Measurements from ENCODE around the gene RALY. TPM values are rescaled to one million over a fixed set of nuclear protein-coding genes. Genes with fewer than 3 reads are reported as not detected.
A peak's percentile ranks its signal among the peaks of the same experiment; 100 is the strongest.

Gene RALY
- total and polyA plus RNA-seq, 4 donors, result 114 to 148 (median 127) TPM

- Histone ChIP-seq H3K36me3 (ENCODE audit: control insufficient read depth in 1 of 2, insufficient read depth in 2 of 2, low read length in 1 of 2) (no peaks in the 10 kb centered on the region), H3K4me1 (ENCODE audit: control insufficient read depth in 1 of 2, insufficient read depth in 2 of 2, low read length in 2 of 2) (peaks cover 2 to 8% of the 10 kb centered on the region in 2 donors), H3K27ac (ENCODE audit: low read depth in 1 of 2, low read length in 2 of 2) (peak overlapping the region in 1 of 2 donors; percentile 77), H3K4me3 (ENCODE audit: low read length in 2 of 2) (peak overlapping the region; percentile 78 to 82), H3K9me3 (ENCODE audit: control insufficient read depth, low read length) (no peaks in the 10 kb centered on the region), H3K27me3 (ENCODE audit: control insufficient read depth in 1 of 2, insufficient read depth in 2 of 2, low read length in 1 of 2) (no peaks in the 10 kb centered on the region)
- DNase-seq (no peak), ATAC-seq (ENCODE audit: low FRiP score) (no peak)
- intact Hi-C loops (cut with DNase I), result loop anchor here (5.0 to 10.0 kb wide), 2 partner anchors 52 to 75 kb away; no protein-coding TSS in a partner anchor
- 44 to 45% methylated on average over 20 of the region's 20 CpGs for WGBS, 2 donors
These were observed 1.4 kb upstream of the RALY start for GRCh38 chr20:33992145-33992922.

- Histone ChIP-seq H3K36me3 (ENCODE audit: control insufficient read depth in 1 of 2, insufficient read depth in 2 of 2, low read length in 1 of 2) (no peaks in the 10 kb centered on the region), H3K9me3 (ENCODE audit: control insufficient read depth, low read length) (no peaks in the 10 kb centered on the region), H3K27me3 (ENCODE audit: control insufficient read depth in 1 of 2, insufficient read depth in 2 of 2, low read length in 1 of 2) (no peaks in the 10 kb centered on the region), H3K27ac (ENCODE audit: low read depth in 1 of 2, low read length in 2 of 2) (peak overlapping the region in 1 of 2 donors; percentile 77), H3K4me3 (ENCODE audit: low read length in 2 of 2) (peak overlapping the region; percentile 78 to 82), H3K4me1 (ENCODE audit: control insufficient read depth in 1 of 2, insufficient read depth in 2 of 2, low read length in 2 of 2) (peaks cover 2 to 8% of the 10 kb centered on the region in 2 donors)
- DNase-seq (peak; percentile 99 to 100), ATAC-seq (ENCODE audit: low FRiP score) (peak; percentile 97)
- WGBS, 2 donors, result 1% methylated on average over 34 to 35 of the region's 35 CpGs
- intact Hi-C loops (cut with DNase I), result loop anchor here (5.0 to 10.0 kb wide), 2 partner anchors 52 to 74 kb away; no protein-coding TSS in a partner anchor
These were observed 662 bp upstream of the RALY start for GRCh38 chr20:33992923-33993575.

DNA sequence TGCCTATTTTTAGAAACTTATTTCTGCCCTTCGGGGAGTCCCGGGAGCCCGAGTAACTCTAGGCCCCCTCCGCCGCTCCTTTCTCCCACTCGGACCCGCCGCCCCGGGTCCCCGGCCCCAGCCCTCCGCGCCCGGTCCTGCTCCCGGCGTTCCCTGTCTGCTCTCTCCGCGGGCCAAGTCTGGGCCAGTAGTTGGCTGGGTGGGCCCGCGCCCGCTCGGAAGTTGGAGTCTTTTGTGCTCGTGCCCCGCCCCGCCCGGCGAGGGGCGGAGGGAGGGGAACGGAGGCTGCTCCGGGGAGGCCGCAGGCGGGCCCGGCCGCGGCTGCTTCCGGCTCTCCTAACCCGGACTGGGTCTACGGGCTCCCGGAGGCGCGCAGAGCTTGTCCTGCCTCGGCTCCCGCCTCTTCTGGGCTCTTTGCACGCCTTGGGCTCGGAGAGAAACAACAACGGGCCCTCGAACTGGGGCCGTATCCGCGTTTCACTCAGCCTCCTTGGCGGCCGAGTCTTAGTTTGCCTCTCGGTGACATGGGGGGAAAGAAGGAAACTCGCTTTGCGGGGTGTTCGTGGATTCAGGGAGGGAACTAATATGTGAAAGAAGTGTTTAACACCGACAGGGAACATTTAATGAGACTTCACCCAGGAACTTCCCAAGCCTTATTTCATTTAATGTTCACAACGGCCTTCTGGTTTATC, 657 bp downstream of the RALY start:
- intact Hi-C loops (cut with DNase I), result loop anchor here (5.0 to 10.0 kb wide), 2 partner anchors 50 to 73 kb away; no protein-coding TSS in a partner anchor
- Histone ChIP-seq H3K27ac (ENCODE audit: low read depth in 1 of 2, low read length in 2 of 2) (peak overlapping the region; percentile 72 to 78), H3K27me3 (ENCODE audit: control insufficient read depth in 1 of 2, insufficient read depth in 2 of 2, low read length in 1 of 2) (no peaks in the 10 kb centered on the region), H3K4me3 (ENCODE audit: low read length in 2 of 2) (peak overlapping the region; percentile 43 to 98), H3K9me3 (ENCODE audit: control insufficient read depth, low read length) (no peaks in the 10 kb centered on the region), H3K36me3 (ENCODE audit: control insufficient read depth in 1 of 2, insufficient read depth in 2 of 2, low read length in 1 of 2) (no peaks in the 10 kb centered on the region), H3K4me1 (ENCODE audit: control insufficient read depth in 1 of 2, insufficient read depth in 2 of 2, low read length in 2 of 2) (peaks cover 5 to 8% of the 10 kb centered on the region in 2 donors)
- ATAC-seq (ENCODE audit: low FRiP score), result peak; percentile 81
- DNase-seq, result peak; percentile 92 to 96
- 0 to 1% methylated on average over 56 to 57 of the region's 57 CpGs for WGBS, 2 donors

DNA sequence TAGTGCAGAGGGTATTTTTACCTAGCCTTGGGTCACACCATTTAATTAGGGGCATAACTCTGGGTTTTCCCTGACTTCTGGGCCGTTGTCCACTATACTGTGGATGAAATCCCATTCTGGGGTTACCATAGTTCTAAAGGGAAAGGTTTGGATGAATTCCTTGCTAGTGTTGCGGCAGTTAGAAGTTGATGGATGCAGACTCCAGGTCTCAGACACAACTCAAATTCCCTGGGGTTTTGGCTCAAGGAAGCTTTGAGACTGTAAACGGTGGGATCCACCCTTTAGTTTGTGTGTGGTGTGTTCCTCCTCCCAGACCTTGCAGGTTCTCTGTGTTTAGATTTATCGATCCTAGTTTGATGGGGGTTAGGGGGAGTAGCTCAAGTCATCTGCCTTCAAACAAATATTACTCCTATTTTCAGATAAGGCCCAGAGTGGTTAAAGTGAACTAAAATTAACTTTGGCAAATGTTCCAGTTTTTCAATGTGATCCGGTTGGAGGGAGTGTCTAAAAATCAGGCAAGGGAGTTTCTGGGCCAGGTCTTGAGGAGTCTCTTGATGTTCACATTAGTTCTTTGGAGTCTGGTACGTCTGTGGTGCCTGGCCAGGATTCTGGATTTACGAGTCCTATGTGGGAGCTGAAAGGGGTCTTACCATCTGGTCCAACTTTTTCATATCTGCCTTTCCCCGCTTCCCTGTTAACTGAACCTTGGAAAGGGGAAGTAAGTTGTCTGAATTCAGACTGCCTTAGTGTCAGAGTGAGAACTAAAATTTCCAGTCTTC, 1.5 kb downstream of the RALY start:
- Histone ChIP-seq H3K4me3 (ENCODE audit: low read length in 2 of 2) (peak overlapping the region; percentile 43 to 98), H3K9me3 (ENCODE audit: control insufficient read depth, low read length) (no peaks in the 10 kb centered on the region), H3K4me1 (ENCODE audit: control insufficient read depth in 1 of 2, insufficient read depth in 2 of 2, low read length in 2 of 2) (peaks cover 5 to 12% of the 10 kb centered on the region in 2 donors), H3K27me3 (ENCODE audit: control insufficient read depth in 1 of 2, insufficient read depth in 2 of 2, low read length in 1 of 2) (no peaks in the 10 kb centered on the region), H3K36me3 (ENCODE audit: control insufficient read depth in 1 of 2, insufficient read depth in 2 of 2, low read length in 1 of 2) (no peaks in the 10 kb centered on the region), H3K27ac (ENCODE audit: low read depth in 1 of 2, low read length in 2 of 2) (peak overlapping the region in 1 of 2 donors; percentile 58)
- ATAC-seq (ENCODE audit: low FRiP score) (no peak), DNase-seq (no peak)
- intact Hi-C loops (cut with DNase I), result loop anchor here (1.0 to 10.0 kb wide), 3 partner anchors 50 to 72 kb away; no protein-coding TSS in a partner anchor
- WGBS, 2 donors, result 3 to 5% methylated on average over 8 of the region's 8 CpGs

GRCh38 chr20:33999025-33999649, 5.4 kb downstream of the RALY start:
- ATAC-seq (ENCODE audit: low FRiP score) (no peak), DNase-seq (no peak)
- 81 to 82% methylated on average over 7 of the region's 7 CpGs for WGBS, 2 donors
- Histone ChIP-seq H3K9me3 (ENCODE audit: control insufficient read depth, low read length) (no peaks in the 10 kb centered on the region), H3K27me3 (ENCODE audit: control insufficient read depth in 1 of 2, insufficient read depth in 2 of 2, low read length in 1 of 2) (no peaks in the 10 kb centered on the region), H3K36me3 (ENCODE audit: control insufficient read depth in 1 of 2, insufficient read depth in 2 of 2, low read length in 1 of 2) (no peaks in the 10 kb centered on the region), H3K4me3 (ENCODE audit: low read length in 2 of 2) (no peak overlapping the region), H3K27ac (ENCODE audit: low read depth in 1 of 2, low read length in 2 of 2) (no peak overlapping the region), H3K4me1 (ENCODE audit: control insufficient read depth in 1 of 2, insufficient read depth in 2 of 2, low read length in 2 of 2) (peaks cover 5 to 15% of the 10 kb centered on the region in 2 donors)
- intact Hi-C loops (cut with DNase I), result loop anchor here in 1 of 2 donors (5.0 to 10.0 kb wide), 2 partner anchors 46 to 68 kb away; no protein-coding TSS in a partner anchor

DNA sequence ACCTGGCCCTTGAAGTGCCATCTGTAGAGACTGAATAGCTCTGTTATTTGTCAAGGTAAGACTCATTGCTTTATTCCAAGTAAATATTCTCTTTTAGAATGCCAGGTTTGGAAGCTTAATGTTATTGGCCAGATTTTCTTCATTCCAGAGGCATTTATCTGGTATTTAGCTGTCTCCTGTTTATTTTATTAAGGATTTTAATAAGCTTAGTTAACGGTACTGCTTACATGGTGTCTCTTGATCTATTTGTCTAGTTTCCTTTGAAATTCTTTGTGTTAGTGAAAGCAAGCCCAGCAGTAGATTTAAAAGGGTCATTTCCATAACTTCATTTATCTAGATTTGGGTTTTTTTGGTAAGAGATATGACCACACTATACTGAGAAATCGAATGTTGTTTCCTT, 7.7 kb downstream of the RALY start:
- peaks cover 3 to 15% of the 10 kb centered on the region in 2 donors for H3K4me1 ChIP-seq (ENCODE audit: control insufficient read depth in 1 of 2, insufficient read depth in 2 of 2, low read length in 2 of 2)
- no peak for DNase-seq
- no peak overlapping the region for H3K27ac ChIP-seq (ENCODE audit: low read depth in 1 of 2, low read length in 2 of 2)
- WGBS, 2 donors, result 11 to 20% methylated on average over 2 of the region's 2 CpGs
- H3K9me3 ChIP-seq (ENCODE audit: control insufficient read depth, low read length), result no peaks in the 10 kb centered on the region
- intact Hi-C loops (cut with DNase I), result no loop called here
- H3K36me3 ChIP-seq (ENCODE audit: control insufficient read depth in 1 of 2, insufficient read depth in 2 of 2, low read length in 1 of 2), result no peaks in the 10 kb centered on the region
- no peak for ATAC-seq (ENCODE audit: low FRiP score)
- H3K27me3 ChIP-seq (ENCODE audit: control insufficient read depth in 1 of 2, insufficient read depth in 2 of 2, low read length in 1 of 2), result no peaks in the 10 kb centered on the region
- no peak overlapping the region for H3K4me3 ChIP-seq (ENCODE audit: low read length in 2 of 2)

- no peaks in the 10 kb centered on the region for H3K9me3 ChIP-seq (ENCODE audit: control insufficient read depth, low read length)
- DNase-seq, result no peak
These were observed 10.5 kb downstream of the RALY start for GRCh38 chr20:34004227-34004626.

More at GRCh38 chr20:34004227-34004626, 10.5 kb downstream of the RALY start:
- Histone ChIP-seq H3K4me3 (ENCODE audit: low read length in 2 of 2) (no peak overlapping the region), H3K4me1 (ENCODE audit: control insufficient read depth in 1 of 2, insufficient read depth in 2 of 2, low read length in 2 of 2) (peaks cover under 1 to 7% of the 10 kb centered on the region in 2 donors), H3K27me3 (ENCODE audit: control insufficient read depth in 1 of 2, insufficient read depth in 2 of 2, low read length in 1 of 2) (no peaks in the 10 kb centered on the region), H3K27ac (ENCODE audit: low read depth in 1 of 2, low read length in 2 of 2) (no peak overlapping the region), H3K36me3 (ENCODE audit: control insufficient read depth in 1 of 2, insufficient read depth in 2 of 2, low read length in 1 of 2) (no peaks in the 10 kb centered on the region)
- intact Hi-C loops (cut with DNase I), result no loop called here
- no peak for ATAC-seq (ENCODE audit: low FRiP score)
- 80 to 82% methylated on average over 2 of the region's 2 CpGs for WGBS, 2 donors

Data from aorta (tissue), 5 donors.